ENCODE results near the gene AADACL2.
"Not testable (repeated sequence)": the region's sequence is repeated elsewhere in the genome, so short reads cannot be mapped to it uniquely, and the experiment has no call there.

Gene AADACL2, protein sequence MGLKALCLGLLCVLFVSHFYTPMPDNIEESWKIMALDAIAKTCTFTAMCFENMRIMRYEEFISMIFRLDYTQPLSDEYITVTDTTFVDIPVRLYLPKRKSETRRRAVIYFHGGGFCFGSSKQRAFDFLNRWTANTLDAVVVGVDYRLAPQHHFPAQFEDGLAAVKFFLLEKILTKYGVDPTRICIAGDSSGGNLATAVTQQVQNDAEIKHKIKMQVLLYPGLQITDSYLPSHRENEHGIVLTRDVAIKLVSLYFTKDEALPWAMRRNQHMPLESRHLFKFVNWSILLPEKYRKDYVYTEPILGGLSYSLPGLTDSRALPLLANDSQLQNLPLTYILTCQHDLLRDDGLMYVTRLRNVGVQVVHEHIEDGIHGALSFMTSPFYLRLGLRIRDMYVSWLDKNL

DNA sequence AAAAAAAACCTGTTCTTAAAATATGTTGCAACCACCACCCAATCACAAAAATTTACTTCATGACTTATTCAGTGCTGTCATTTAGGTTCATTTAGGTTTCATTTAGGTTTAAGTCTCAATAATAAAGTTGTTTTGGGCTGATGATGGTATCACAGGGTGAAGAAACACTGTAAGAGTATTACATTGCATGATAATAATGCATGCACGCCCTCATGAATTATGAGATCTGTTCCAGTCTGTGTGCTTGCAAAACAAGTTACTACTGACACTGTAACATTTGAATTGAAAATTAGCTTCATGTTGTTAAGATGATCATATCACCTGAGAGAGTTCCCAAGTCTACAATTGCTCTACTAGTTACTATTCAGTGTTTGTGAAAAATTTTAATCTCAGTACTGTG, at the start of gene AADACL2:
Gene AADACL2, plus strand, starts transcription at position 315 of the 400 bp plus-strand sequence. CDS start 109 bp downstream, outside the sequence.
- DNase-seq = no peak

DNA sequence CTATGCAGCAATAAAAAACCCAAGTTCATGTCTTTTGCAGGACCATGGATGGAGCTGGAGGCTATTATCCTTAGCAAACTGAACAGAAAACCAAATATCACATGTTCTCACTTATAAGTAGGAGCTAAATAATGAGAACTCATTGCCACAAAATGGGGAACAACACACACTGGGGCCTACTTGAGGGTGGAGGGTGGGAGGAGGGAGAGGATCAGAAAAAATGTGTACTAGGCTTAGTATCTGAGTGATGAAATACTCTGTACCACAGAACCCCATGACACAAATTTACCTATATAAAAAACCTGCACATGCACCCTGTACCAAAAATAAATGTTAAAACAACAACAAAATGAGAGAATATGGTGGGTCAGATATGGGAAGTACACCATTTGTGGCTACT, 49.6 kb upstream of the AADACL2 start:
- no peak for DNase-seq

DNA sequence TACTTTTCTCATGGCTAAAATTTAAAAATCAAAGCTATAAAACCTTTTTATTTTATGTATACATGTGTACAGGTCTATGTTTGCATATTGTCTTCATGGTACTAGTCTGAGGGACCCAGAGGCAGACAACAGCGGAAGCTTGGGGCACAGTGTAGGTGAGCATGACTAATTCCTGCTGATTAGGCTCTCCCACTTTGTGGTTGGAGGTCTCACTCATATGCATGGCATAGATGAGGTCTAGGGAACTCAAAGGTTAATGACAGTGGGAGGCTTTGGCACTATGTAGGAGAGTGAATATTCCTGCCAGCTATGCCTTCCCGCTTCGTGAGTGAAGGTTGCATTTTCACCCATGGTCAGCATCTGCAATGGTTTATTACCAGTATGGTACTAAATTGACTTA, 47.5 kb upstream of the AADACL2 start:
- no peak for DNase-seq

DNA sequence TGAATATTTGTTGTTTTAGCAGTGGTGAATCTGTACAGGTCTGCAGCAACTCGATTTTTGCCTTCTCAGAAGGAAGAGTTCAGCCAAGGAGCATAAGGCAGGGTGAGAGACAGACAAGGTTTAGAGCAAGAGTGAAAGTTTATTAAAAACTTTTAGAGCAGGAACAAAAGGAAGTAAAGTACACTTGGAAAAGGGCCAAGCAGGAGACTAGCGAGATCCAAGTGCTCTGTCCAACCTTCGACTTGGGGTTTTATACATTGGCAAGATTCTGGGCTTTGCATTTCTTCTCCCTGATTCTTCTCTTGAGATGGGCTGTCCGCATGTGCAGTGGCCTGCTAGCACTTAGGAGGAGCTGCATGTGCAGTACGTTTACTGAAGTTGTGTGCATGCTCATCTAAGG, 46.7 kb upstream of the AADACL2 start:
- no peak for DNase-seq

DNA sequence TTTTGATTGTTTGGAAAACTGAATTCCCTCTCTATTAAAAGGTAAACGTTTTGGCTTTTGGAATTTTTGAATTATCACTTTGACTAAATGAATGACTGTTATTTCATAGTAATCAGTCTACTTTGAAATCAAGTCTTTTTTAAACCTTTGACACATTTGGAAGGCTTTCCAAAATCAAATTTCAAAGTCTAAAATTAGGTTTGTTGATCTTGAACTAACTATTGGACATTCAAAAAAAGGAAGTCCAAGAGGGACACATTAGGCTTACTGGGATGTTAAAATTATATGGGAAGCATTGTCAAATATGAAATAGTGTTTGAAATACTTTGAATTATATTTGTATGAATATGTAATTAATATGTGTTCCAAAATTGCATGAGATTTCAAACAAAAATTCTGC, 45.2 kb upstream of the AADACL2 start:
- DNase-seq = no peak

DNA sequence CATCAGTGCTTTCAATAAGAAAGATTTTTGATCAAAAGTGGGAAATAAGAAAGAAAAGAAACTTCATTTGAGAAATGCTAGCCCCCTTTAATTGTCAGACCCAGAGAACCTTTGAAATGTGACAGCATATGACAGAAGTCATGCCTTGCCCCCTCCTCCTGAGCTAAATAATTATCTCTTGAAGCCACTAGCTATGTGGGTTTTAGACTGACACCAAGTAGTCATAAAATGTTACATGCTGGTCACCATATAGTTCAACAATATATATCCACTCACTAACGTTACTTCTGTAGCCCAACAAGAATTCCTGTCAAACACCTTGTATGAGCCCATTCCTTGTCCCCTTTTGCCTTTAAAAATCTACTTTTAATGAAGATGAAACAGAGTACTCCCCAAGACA, 43.1 kb upstream of the AADACL2 start:
- DNase-seq = no peak

DNA sequence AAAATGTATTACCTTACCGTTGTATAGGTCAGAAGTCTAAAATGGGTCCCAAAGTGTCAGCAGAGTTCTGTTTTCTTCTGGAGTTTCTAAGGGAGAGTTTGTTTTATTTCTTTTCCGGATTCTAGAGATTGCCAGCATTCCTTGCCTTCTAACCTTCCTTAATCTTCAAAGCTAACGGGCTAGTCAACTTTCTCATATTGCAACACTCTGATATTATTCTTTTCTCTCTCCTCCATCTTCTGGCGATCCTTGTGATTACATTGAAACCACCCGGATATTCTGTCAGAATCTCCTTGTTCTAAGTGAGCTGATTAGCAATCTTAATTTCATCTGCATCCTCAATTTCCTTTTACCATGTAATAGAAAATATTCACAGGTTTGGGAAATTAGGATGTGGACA, 36.2 kb upstream of the AADACL2 start:
- no peak for DNase-seq

DNA sequence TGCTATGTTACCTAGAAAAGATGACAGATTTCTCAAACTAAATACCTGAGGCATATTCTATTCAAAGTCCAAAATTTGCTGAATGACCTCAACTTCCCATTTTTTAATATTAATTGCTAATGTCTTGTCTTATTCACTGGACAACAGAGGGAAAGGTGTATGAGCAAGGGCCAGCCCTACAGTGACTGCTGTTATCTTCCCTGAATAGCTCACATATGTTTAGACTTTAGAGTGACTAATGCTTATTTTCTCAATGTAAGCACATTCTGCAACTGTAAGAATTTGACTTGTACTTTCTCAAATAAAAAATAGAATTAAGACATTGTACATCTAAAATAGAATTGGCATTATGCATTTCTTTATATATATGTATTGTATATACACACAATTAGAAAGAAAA, 26.5 kb upstream of the AADACL2 start:
- DNase-seq = no peak

DNA sequence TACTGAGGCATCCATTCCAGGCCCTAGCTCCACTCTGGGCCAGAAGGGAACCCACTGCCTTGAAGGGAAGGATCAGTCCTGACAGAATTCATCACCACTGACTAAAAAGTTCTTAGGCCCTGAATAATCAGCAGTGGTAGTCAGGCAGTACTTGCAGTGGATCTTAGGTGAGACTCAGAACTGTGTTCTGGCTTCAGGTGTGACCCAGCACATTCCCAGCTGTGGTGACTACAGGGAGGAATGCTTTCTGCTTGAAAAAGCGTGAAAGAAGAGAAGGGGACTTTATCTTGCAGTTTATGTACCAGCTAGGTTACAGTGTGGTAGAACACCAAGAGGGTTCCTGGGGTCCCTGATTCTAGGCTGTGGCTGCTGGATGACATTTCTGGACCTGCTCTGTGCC, 24.9 kb upstream of the AADACL2 start:
- DNase-seq = no peak

DNA sequence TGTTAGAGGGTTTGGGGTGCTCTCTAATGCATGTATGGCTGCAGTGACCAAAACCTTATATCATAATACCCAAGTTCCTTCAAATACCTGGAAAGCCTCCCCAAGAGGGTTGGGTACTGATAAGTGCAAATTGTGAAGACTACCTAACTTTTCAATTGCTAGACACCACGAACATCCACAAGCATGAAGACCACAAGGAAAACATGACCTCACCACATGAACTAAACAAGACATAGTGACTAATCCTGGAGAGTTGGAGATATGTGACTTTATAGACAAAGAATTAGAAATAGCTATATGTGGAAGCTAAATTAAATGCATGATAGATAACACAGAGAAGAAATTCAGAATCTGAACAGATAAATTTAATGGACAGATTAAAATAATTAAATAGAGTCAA, 23.9 kb upstream of the AADACL2 start:
- no peak for DNase-seq

DNA sequence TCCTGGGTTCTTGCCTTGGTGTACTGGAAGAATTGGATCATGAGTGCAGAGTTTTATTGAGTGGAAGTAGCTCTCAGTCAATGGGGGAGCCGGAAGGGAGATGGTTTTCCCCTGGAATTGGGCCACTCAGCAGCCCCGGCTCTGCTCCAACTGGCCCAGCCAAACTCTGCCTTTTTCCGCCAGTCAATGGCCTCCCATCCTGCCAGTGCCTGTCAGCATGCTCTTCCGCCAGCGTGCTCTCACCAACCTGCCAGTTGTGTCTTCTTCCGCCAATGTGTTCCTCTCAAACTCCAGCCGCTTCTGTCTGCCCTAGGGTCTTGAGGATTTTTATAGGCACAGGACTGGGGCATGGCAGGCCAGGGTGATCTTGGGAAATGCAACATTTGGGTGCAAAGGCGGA, 12.4 kb upstream of the AADACL2 start:
- no peak for DNase-seq

DNA sequence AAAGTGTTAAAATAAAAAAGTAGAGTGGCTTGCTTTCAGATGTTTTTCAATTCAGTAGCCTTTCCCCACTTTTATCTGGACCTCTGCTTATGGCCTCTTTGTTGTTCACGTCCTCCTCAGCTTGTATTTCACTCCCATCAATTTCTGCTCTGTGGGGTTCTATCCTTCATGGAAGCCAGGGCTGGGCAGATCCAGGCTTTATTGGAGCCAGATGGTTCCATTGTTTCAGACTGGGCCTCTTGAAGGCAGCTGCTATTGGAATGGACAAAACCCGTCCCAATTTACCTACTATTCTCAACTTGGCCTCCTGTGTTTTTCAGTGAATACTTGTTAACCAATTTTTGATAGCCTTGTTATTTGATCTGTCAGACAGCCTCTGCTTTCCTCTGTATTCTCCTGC, 10.9 kb upstream of the AADACL2 start:
- no peak for DNase-seq

DNA sequence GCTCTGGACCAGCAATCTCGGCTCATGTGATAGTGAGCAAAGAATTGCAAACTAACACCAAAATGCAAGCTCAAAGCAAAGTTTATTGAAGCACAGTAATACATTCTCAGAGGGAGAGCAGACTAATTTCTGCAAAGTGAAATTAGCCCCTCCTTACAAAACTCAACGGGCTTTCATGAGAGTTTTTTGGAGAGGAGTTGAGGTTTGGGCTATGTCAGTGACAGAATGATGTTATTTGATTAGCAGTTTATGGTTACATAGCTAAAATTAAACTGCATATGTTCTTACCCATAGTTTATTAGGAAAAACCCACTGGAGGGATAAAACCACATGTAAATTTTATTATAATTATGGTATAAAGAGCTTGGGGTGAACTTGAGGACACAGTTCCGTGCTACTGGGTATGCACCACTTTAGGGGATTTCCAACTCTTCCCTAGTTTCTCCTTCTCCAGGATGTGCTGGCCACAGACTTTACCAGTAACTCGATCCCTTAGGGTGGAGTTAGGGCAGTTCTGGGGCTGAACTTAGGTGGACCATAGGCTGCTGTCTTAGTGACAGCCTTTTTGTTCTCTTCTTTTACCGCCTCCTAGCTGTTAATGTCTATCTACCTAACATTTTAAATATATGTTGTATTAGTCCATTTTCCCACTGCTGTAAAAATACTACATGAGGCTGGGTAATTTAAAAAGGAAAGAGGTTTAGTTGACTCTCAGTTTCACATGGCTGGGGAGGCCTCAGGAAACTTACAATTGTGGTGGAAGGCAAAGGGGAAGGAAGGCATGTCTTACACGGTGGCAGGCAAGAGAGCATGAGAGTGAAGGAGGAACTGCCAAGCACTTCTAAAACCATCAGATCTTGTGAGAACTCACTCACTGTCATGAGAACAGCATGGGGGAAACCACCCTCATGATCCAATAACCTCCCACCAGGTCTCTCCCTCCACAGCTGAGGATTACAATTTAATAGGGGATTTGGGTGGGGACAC, 8.9 kb upstream of the AADACL2 start:
- DNase-seq = no peak

DNA sequence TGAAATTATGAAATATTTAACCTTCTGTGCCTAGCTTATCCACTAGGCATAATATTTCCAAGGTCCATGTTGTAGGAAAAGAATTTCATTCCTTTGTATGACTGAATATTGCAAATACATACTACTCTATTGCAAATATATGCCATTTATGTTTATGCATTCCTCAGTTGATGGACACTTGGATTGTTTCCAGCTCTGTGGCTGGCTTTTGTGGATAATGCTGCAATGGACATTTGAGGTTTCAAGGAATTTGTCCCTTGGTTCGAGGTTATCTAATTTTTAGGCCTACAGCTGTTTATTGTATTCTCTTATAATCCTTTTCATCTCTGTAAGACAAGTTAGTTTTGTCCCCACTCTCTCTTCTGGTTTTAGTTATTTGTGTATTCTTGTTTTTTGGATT, 7.7 kb upstream of the AADACL2 start:
- no peak for DNase-seq

DNA sequence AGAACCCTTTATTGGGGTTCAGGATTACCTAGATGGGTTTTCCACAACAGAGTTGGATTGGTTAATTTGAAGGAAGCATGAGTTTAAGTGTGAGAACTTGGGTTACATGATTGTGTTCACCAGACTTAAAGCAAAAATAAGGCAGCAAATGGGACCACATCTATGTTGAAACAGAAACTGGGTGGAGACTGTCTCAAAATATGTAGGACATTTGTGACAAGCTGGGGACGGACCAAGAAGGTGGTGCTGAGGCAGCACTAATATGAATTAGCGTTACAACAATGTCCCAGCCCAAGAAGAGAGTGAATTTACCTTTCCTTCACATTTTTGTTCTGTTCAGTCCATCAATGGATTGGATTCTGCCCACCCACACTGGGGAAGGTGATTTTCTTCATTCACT, 866 bp upstream of the AADACL2 start:
- no peak for DNase-seq

DNA sequence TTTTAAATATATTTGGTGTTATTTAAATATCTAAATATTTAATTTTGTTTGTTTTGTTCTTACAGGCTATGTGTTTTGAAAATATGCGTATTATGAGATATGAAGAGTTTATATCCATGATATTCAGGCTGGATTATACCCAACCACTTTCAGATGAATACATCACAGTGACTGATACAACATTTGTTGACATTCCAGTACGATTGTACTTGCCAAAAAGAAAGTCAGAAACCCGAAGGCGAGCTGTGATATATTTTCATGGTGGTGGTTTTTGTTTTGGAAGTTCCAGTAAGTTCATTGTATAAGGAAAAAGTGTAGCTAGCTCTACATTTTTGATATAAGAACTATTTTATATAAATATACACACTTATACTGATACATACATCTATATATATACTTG, 6.9 kb downstream of the AADACL2 start:
- no peak for DNase-seq

DNA sequence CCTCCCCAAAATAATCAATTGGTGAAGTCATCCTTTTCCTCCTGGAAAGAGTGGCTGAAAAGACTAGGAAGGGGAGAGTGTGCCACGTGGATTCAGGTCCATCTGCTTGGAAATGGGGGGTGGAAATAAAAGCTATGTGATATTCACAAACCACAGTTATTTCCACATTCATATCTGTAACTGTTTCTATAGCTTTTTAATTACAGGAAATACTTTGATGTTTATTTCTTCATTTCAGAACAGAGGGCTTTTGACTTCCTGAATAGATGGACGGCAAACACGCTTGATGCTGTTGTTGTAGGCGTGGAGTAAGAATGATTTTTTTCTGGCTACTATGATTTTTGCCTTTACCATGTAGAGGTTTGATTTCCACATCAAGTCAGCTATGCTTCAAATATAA, 10.1 kb downstream of the AADACL2 start:
- no peak for DNase-seq

DNA sequence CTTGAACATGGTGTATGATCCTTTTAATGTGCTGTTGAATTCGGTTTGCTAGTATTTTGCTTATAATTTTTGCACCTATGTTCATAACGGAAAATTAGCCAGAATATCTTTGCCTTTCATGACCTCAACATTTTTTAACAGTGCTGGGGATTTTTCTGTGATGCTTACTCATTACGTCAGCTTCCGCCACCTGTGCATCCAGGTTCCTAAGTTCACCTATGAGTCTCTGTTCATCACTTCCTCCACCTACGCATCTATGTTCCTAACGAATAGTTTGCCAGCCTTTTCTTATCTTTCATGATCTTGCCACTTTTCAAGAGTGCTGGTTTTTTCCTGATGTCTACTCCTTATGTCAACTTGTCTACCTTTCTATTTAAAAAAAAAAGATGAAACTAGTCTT, 16.5 kb downstream of the AADACL2 start:
- DNase-seq = no peak

DNA sequence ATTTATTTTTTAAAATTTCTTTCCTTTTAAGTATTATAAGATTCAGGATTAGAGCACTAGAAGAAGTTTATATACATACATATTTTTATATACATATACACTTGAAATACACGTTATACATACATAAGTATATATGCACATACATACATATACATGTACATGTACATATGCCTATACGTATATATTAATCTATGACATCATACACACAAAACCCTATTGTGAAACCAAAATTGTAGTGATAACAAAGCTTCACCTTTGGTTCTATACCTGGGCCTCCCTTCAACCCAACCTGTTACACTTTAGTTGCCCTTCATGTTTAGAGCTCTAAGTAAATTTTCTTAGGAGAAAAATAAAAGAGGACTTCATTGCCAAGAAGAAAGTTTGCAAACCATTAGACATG, 17.0 kb downstream of the AADACL2 start:
- no peak for DNase-seq

DNA sequence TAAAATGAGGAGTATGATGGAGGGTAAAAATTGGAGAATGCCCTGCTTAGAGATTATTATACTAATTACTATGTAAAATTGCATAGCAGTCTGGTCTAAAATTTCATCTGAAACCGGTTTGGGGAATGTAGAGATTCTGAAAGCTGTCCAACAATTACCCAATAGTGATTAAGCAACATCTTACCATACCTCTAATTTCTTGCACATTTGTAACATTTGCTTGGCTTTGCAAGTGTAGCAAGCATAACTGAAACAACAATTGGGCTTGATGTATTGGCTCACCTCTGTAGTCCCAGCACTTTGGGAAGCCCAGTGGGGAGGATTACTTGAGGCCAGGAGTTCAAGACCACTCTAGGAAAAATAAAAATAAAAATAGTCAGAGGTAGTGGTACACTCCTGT, 17.4 kb downstream of the AADACL2 start:
- DNase-seq = no peak

DNA sequence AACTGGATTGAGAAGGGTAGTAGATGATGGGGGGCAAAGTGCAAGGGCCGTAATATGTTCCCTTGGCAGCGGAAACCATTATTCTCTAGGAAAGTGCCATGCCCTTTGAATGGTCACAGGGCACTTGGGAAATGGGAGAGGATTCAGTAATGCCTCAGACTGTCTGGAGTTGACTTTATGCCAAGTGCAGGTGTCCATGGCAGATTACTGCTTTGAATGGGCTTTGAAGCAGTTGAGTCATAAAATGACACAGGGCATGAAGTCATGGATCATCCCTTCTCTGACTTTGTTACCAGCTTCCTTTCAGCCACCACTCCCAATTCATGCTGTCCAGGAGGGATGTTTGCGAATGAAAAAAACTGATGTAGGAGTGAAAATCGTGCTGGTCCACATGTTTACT, 20.1 kb downstream of the AADACL2 start:
- DNase-seq = no peak

DNA sequence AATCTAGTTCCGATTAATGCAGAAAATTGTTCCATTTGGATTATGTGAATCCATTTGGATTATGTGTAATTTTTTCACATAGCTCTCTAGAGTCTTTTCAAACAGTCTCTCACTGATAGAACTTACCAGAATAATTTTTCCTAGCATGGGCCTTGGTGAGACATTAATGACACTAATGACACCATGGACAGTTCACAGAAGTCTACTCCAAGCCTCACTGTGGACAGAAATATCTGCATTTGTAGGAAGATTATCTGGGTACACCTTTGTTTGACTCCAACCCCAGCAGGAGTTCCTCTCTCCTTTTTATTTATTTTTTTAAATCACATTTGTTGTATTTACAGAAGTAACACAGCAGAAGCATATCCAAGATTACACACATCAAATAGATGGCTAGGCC, 27.9 kb downstream of the AADACL2 start:
- no peak for DNase-seq

DNA sequence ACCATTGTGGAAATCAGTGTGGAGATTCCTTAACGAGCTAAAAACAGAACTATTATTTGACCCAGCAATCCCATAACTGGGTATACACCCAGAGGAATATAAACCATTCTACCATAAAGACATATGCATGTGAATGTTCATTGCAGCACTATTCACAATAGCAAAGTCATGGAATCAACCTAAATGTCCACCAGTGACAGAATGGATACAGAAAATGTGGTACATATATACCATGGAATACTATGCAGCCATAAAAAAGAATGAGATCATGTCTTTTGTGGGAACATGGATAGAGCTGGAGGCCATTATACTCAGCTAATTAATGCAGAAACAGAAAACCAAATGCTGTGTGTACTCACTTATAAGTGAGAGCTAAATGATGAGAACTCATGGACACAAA, 31.0 kb downstream of the AADACL2 start:
- DNase-seq = not testable (repeated sequence)

DNA sequence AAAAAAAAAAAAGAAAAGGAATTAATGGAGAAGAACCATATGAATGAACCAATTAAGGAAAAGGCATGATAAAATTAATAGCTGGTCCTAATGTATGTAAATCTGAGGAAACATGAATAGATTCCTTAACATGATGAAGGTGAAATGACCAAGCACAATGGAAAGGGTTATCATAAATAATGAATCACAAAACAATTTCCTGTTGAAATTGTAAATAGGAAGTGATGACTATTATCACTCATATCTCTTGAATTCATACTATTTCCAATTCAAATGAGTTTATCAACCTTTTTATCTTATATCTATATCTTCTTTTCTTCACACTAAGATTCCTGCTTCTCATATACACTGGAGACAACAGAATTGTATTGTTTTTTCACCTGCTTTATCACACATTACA, 32.0 kb downstream of the AADACL2 start:
- DNase-seq = no peak

Measured in 8988T (cell line).